GM21529 (cell line): ENCODE data around the gene BMPR1A.

Experiments
- ATAC-seq: cut with Tn5 transposase; IDR thresholded peaks from one replicate; pipeline ENCODE4 v1.9.1; 2021; ENCODE audit not compliant: unreplicated experiment

BMPR1A gene

DNA sequence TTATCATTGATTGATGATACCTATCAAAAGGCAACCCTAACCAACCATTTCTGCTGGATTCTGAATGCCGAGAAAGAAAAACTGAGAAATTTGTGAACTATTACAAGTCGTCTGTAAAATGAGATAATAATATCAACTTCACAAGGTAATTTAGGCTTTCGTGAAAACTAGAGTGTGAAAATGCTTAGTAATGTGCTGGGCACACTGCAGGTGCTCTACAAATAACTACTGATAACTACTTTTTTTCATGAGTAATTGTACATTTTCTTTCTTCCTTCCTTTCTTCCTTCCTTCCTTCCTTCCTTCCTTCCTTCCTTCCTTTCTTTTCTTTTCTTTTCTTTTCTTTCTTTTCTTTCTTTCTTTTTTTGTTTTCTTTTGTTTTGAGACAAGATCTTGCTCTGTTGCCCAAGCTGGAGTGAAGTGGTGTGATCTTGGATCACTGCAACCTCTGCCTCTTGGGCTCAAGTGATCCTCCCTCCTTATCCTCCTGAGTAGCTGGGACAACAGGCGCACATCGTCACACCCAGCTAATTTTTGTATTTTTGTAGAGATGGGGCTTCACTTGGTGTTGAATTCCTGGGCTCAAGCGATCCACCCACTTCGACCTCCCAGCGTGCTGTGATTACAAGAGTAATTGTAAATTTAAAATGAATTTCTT lies 42.9 kb downstream of the BMPR1A start:
- ATAC-seq: no peak

DNA sequence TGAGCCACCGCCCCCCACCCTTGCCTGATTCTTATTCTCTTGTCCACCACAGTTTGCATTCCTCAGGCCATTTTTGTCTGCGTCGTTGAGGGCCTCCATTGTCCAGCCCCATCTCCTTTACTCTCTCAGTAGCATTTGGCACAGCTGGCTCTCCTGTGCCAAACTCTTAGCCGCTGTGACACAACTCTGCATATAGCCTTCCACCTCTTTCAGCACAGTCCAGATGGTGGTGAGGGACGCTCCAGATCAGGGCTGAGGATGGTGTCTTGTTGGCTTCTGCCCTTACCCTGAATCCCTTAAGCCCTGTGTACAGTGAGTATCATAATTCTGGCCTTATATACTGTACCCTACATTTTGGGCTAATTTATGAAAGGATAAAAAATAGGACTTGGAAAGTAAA lies 45.6 kb downstream of the BMPR1A start:
- ATAC-seq: no peak

DNA sequence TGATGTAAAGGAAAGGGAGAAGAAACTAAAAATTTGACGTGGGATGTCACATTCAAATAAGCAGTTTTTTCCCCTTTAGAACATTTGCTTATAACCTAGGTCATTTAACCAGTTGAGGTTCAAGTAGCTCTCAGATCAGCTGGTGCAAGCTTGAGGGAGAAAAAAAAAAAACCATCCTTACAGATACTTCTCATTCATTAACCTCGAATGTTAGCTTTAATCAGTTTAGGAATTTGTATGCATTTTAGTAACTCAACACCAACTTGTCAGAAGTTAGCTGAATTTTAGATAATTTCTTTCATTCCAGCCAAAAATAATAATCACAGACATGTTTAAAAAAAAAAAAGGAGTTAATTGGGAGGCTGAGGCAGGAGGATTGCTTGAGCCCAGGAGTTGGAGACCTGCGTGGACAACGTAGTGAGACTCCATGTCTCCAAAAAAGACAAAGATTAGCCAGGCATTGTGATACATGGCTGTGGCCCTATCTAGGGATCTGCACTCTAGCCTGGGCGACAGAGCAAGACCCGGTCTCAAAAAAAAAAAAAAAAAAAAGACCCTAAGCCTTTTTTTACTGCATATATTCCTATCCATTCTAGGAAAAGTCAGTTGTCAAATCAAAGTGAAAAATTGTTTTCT lies 46.2 kb downstream of the BMPR1A start:
- no peak for ATAC-seq

DNA sequence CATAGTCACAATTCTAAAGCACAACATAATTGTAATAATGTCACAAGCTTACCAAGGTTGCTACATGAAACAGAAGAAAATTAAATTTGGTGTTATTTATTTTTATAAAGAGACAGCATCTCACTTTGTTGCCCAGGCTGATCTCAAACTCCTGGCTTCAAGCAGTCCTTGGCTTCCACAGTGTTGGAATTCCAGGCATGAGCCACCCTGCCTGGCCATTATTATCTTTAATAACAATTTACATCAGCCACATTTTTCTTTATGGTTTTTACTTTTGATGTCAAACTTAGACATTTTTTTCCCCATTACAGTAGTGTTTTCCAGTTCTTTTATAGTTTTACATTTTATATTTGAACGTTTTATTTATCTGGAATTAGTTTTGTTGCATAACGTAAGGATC lies 46.7 kb downstream of the BMPR1A start:
- no peak for ATAC-seq

DNA sequence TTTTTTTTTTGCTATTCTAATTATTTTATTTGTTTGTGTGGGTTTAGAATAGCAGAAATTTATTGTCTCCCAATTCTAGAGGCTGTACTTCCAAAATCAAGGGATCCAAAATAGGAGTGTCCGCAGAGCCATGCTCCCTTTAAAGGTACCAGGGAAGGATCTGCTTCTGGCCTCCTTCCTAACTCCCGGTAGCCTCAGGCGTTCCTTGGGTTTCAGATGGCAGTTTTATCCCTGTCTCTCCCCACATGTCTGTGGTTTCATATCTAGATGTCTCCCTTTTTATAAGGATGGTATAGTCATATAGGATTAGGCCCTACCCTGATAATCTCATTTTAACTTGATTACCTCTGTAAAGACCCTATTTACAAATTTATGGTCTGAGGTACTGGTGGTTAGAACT lies 48.4 kb downstream of the BMPR1A start:
- ATAC-seq: no peak

DNA sequence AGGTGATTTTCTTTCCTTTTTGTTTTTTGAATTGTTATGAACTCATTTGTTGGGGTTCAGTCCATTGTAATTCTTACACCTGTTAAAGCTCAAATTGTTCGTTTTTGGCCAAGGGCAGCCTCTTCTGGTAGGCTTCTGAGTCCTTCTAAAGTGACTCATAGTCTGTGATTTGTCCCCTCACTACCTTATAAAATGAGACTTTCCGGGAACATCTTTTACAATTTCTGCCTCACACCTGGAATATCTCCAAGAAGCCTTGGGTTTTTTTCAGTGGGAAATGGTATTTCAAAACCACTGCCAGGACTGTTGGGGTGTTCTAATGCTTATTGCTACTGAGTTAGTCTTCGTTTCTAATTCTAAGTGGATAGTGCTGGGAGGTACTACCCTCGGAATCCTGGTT lies 56.7 kb downstream of the BMPR1A start:
- ATAC-seq: no peak

DNA sequence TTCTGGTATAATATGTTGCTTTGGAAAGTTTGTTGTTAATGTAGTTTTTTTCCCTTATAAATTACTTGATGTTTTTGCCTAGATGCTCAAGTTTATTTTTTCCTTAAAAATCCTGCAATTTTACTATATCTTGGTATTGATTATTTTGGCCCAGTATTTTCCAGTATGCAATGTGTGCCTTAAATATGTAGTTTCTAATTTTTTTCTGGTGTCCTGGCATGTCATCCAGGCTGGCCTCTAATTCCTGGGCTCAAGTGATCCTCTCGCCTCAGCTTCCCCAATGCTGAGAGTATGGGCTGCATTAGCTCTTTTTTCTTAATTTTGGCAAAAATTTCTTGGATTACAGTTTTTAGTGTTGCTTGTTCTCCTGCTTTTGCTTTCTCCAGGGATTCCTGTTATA lies 57.6 kb downstream of the BMPR1A start:
- ATAC-seq: no peak

DNA sequence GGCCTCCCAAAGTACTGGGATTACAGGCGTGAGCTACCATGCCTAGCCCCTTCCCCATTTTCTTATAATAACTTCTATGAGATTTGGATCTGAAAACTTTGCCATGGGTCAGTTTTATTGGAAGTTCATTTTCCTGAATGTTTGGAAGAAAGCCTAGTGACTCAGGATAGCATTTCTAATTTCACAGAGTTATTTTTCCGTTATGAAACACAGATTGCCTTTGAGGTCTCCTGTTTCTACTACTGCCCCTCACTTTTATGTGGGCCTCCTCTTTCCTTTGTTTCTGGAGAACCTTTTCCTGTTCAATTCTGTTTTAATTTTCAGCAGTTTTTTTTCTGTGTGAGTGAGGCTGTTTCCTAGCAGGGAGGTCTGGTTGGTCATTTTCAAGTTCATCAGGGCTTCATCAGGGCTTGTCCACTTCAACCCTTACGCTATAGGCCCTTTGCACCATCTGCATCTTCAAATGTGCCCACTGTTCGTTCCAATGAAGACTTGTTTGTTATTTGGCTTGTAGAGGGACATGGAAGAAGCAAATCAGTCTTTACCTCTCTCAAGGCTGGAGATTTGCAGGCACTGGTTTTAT lies 58.7 kb downstream of the BMPR1A start:
- ATAC-seq: no peak

DNA sequence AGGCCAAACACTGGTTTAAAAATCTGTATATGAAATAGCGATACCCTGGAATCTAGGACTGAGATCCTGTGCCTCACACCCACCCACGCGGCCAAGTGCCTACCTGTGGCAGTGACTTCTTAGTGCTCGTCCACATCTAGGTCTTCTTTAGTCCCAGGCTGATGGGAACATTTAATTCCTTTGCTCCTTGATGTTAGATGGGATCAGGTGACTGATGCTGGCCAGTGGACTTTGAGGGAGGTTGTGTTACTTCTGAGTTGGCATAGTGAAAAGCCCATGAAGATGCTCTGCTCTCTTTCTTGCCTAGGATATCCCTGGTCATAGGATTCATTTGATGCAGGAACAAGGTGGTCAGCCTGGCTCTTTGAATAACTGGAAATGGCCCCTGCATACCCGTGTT lies 59.2 kb downstream of the BMPR1A start:
- ATAC-seq: no peak

DNA sequence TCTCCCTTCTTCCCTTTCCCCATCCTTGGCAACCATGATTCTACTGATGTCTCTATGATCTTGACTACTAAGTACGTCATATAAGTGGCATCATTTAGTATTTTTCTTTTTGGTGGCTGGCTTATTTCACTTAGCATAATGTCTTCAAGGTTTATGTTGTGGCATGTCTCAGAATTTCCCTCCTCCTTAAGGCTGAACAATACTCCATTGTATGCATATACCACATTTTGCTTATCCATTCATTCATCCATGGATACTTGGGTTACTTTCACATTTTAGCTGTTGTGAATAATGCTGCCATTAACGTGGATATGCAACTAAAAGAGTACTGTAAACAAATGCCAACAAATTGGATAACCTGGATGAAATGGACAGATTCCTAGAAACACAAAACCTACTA lies 60.8 kb downstream of the BMPR1A start:
- ATAC-seq: no peak

DNA sequence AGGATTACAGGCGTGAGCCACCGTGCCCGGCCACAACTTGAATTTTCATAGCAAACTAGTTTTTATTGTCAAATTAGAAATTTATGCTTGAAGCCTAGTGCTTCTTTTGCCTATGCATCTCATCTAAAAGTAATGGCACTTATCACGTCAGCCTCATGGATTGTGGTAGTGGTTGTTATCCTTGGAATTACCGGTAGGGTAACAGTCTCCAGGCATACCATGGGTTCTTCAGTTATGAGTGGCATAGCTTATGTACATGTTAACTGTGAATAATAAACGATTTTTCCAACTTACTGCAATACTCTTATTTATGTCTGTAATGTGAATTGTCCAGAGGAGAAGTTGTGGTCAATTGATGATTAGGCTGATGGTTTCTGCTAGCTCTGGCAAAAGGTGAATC lies 63.1 kb downstream of the BMPR1A start:
- no peak for ATAC-seq

DNA sequence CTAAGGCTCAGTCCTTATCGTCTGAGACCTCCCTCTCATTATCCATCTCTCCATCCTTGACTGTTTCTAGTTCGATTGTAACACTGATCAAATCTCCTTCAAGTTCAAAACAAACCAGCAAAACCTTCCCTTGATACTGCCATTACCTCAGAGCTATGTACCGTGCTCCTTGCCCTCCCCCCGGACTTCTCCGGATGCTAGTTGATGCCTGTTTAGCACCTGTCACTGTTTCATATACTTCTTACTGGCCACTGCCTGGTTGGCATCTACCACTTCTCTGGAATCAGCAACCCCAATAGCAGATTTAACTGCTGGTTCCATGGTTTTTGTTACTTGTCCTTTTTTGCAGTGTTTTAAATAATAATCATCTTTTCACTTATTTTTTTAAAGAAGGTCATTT lies 64.1 kb downstream of the BMPR1A start:
- ATAC-seq: no peak

DNA sequence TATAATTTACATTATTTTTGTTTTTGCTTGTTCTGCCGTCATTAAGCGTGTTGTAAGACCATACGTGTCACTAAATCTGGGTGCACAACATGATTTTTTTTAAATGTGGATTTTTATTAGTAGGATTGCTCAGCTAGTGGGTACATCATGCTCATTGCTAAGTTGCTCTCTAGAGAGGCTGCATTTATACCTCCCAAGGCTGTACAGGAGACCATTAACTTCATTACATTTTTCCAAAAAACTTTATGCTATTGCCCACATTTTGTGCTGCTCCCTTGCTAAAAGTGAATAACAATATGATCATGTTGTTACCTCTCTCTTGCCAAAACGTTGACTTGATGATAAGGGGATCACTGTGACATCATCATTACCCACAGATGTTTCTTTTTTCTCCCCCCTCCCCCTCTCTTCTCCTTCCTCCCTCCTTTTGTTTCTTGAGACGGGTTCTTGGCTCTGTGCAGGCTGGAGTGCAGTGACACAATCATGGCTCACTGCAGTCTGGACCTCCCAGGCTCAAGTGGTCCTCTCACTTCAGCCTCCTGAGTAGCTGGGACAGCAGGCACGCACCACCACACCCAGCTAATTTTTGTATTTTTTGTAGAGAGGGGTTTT lies 65.1 kb downstream of the BMPR1A start:
- no peak for ATAC-seq

DNA sequence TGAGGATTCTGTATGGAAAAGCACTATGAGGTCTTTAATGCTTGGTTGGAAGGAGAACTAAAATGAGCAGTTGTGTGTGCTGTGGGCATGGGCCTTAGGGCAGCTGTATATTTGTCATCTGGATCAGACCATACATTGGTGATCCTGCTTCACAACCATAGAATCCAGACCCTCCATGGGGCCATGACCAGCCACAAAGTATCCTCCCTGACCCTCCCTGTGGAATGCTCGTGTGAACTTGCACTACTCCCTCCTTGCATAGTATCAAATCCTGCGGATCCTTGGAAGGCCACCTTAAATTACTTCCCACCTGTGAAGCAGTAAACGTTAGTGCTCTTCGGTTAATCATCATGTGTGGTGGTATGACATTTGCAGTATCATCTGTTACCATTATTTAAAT lies 67.1 kb downstream of the BMPR1A start:
- no peak for ATAC-seq

DNA sequence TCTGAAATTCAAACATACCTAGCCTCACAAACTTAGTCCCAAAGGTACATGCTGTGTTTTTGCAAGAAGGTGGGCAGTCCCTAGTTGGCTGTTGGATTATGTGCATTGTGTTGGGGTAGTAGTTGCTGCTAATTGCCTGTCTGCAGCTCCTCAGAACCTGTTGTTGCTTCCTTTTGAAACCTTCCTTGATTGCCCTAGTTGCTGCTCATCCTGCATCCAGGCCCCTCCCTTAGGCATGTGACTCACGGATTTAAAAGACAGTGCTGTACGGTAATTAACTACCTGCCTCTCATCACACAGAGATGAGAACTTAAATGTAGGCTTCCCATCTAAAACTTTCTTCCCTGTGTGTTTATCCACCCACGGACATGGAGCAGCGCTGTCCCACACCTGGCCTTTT lies 67.7 kb downstream of the BMPR1A start:
- no peak for ATAC-seq

DNA sequence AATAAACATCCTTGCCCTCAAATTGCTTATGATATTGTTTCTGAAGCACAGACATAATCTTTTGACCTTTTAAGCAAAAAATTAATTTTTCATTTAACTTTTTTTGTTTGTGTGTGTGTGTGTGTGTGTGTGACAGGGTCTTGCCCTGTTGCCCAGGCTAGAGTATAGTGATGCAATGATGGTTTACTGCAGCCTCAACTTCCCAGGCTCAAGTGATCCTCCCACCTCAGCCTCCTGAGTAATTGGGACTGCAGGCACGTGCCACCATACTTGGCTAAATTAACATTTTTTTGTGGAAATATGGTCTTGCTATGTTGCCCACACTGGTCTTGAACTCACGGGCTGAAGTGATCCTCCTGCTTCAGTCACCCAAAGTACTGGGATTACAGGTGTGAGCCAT lies 68.9 kb downstream of the BMPR1A start:
- ATAC-seq: no peak

DNA sequence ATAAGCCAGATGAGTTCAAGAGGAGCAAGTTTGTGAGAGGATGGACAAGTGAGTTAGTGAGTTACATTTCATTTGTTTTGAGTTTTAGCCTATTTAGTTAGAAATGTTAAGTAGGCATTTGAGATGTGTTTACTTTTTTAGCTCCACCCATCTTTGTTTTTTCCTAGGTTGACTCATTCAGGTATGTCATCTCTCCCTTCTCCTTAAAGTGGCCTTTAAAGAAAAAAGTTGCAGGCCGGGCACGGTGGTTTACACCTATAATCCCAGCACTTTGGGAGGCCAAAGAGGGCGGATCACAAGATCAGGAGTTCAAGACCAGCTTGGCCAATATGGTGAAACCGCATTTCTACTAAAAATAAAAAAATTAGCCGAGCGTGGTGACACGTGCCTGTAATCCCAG lies 71.2 kb downstream of the BMPR1A start:
- ATAC-seq: no peak

DNA sequence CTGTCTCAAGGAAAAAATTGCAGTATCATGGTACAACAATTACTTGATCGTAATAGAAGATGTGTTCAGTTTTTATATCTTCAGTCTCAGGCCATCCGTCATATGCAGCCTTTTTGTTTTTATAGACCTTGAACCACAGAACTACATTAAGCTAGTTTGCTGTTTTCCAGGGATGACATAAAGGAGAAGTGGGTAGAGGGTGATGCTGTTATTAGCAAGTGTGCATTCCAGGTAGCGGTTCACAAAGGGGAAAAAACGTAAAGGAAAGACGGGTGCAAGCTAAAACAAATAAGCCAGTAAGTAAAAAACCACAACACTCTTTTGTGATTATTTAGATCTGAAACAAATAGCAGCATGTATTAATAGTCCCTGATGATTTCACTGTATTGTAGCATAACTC lies 71.7 kb downstream of the BMPR1A start:
- no peak for ATAC-seq

DNA sequence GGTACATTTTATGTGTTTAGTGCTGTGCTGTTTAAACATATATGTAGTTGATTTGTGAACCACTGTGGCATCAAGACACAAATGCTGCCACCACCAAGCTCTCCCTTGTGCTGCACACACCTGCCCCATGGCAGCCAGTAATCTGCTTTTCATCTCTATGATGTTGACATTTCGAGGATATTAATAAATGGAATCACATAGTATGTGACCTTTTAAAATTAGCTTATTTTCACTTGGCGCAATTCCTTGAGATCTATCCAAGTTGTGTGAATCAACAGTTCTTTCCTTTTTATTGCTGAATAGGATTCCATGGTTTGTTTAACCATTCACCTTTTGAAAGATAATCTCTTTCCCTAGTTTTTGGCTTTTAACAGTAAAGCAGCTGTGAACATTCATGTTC lies 73.1 kb downstream of the BMPR1A start:
- no peak for ATAC-seq

DNA sequence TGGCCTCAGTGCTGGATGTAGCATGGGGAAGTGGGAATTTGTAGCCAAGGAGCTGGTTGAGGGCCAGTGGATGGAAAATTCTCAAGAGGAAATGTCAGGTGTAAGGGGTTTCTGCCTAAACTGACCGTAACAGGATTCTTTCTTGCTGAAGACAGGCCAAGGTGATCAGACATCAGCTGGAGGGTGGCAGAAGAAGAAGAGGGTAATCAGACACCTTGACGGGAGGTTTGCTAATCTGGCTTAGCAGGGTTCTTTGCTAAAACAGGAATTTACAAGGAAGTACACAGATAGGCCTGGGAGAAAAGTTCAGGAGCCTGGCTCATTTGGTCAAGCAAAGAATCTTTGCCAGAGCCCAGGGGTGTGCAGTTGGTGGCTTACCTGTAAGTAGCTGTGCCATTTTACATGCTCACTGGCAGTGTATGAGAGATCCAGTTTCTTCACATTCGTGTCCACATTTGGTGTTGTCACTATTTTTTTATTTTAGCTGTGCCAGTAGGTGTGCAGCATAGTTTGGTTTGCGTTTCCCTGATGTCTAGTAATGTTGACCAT lies 73.7 kb downstream of the BMPR1A start:
- ATAC-seq: no peak

DNA sequence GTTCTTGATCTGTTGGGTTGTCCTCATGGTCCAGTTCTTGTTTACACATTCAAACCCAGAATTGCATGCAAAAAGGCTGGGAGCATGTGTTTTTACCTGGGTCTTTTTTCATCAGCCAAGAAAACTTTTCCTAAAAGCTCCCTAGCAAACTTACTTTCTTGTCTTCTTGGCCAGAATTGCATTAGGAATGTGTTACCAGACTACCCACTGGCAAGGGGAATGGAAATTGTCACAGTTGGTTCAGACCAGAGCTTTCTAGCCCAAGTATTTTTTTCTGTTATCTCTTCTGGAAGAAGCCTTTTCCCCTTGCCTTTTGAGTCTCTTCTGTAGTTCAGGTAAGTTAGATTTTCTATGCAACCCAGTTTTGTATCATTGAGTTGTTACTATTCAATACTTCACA lies 77.5 kb downstream of the BMPR1A start:
- ATAC-seq: no peak

DNA sequence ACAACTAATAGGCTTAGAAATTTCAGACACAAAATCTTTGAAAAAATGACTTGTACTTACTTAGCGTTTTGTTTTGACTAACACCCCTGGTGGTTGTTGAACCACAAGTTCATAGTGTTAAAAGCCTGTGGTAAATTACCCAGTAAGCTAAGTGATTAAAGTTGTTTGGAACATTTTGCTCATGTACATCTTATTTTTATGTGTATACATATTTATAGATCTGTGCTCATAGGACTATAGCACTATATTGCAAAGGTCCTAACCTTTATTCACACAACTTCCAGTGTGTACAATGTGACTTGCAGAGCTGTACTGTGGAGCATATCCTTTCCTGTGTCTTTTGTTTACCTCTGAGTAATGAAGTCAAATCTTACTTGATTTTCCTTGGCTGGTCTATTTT lies 79.6 kb downstream of the BMPR1A start:
- ATAC-seq: no peak
